ENCODE results near the gene XPNPEP1.

- TF ChIP-seq POLR2A (IDR thresholded peaks at IDR 0.05) (no peak), CTCF (IDR thresholded peaks at IDR 0.05) (no peak)
Measured at GRCh38 chr10:109913306-109913892, 9.9 kb downstream of the XPNPEP1 start.
